ENCODE results near the gene EFCAB12.
A peak's percentile ranks its signal among the peaks of the same experiment; 100 is the strongest.
"Not testable (repeated sequence)": the region's sequence is repeated elsewhere in the genome, so short reads cannot be mapped to it uniquely, and the experiment has no call there.

The EFCAB12 gene

DNA sequence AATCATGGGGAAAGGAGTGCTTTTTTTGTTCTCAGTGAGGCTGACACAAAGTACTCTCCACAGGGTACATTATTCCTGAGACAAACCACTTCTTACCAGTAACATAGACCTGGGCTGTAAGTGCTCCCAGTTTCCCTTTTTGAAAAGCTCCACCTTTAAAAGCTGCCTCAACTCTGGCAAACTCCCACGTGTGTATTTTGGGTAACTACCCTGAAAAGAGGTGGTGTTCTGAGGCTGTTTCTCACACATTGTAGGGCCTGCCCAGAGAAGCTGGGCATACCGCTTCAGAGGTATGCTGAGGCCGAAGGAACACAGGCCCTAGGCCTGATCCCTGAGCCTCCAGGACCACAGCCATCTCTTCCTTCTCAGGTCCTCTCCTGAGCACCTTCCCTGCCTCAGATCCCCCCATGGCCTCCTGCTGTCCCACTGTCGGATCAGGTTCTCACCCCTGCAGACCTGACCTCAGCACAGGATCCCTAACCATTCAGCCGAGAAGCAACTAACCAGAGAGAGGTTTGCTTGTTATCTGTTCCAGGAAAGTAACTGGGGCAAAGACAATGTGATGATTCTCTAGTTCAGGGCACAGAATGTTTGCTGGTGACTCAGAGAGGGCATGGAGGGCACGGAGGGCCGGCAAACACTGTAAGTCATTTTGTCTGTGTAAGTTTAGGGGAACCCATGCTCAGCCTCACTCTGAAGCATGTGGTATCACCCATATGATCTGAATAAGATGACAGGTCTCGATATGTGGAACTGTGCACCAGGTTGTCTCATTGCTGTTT lies 36.1 kb downstream of the EFCAB12 start:
- DNase-seq (ENCODE audit: low spot score) = not testable (repeated sequence)

DNA sequence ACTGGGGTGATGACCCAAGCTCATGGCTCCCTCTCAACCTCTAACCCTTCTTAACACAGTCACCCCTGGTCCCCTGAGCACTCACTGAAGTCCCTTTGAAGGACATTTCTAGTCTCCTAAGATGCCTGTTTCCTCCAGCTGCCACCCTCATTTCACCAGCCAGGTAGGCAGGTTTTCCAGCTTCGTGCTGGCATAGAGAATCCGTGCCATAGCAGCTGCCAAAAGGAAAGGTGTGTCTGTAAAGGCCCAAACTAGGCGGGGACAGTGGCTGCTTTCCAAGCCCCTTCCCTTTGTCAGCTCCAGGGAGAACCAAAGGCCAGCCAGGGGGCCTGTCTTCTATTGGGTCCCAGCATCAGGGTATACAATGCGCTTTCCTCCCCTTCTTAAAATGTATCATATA lies 36.9 kb downstream of the EFCAB12 start:
- not testable (repeated sequence) for DNase-seq (ENCODE audit: low spot score)

DNA sequence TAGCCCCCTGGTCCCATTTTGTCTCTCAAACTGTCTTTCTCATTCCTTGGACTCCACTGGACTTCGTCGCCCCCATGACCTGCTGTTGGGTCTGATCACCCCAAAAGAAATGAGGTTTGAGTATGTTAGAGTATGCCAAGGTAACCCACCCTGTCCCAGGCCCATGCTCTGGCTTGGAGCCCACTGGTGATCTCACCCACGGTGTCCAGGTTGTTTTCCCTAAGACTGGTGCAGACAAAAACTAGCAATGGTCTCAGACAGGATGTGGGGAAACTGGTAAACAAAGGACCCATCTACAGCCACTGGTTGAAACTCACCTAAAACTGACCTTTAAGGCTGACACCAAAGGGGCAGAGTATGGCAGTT lies 38.9 kb downstream of the EFCAB12 start:
- DNase-seq (ENCODE audit: low spot score) = no peak

DNA sequence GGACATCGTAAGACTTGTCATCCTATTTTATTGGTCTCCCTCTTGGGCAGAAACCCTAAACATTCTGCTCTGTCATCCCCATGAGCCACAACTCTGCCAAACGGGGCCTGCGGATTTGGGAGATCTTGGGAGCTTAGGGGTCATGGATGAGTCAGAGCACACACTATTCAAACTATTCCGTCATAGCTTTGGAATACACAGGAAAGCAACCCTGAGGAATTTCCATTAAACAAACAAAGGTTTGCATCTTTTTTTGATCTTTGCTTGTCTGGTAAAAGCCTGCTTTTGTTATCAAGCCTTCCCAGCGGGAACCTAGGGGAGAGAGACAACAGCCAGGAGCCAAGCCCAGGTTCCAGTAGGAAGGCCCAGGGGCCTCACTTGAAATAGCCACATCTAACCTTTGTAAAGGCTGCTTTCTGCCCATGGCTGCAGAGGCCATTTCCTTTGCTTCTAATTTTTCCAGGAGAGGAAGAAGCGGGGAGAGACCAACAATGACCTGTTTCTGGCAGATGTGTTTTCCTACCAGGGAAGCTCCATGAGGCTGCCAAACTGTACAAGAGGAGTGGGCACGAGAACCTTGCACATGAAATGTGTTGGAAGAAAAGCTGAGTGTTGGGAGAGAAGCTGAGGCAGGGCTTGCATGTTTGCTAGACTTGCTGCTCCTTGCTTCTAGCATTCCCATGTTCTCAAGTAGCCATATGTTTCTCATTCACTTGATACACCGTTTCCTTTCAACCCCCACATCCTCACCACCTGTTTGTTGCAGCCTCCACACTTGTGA lies 39.5 kb downstream of the EFCAB12 start:
- DNase-seq (ENCODE audit: low spot score) = not testable (repeated sequence)

DNA sequence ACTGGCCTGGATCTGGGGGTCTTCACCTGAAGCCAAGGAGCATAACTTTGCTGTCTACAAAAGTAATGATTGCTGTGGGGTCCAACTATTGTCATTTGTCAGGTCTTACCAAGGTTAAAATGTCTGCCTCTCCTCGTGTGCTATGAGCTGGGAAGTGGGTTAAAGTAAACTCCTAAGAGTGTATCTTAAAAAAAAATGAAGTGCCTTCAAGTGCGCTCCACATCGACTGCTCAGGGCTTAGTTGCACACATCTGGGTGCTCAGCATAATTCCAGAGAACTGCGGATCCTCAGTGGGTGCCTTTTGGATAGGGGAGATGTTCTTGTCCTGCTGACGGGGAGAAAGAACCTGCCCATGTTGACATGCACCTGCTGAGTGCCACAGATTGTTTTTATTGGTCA lies 40.9 kb downstream of the EFCAB12 start:
- DNase-seq (ENCODE audit: low spot score) = no peak

DNA sequence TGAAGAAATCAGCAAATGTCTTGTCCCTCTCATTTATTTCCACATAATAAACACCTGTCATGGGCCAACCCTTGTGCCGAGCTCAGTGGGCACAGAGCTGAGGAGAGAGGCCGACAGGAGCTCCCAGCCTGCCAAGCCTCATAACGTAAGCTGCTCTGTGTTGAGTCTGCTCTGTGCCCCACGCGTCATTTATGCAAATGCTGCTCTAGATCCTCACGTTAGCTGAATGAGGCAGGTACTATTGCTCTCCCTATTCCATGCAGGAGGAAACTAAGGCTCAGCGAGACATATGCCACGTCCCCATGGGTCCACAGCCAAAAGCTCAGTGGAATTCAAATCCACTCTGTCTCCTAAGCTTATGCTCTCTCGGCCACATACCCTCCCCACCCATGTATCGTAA lies 41.5 kb downstream of the EFCAB12 start:
- DNase-seq (ENCODE audit: low spot score) = no peak

DNA sequence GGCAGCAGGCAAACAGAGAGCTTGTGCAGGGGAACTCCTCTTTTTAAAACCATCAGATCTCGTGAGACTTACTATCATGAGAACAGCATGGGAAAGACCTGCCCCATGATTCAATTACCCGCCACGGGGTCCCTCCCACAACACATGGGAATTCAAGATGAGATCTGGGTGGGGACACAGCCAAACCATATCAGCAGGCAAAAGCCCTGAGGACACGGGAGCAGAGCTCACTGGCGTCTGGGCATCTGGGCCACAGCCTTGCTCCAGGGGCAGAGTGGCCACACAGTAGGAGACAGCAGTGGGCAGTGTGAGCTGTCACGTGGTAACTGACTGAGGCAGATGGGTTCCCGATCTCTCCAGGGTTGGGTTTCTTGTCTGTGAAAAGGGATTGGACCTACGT lies 42.9 kb downstream of the EFCAB12 start:
- DNase-seq (ENCODE audit: low spot score) = not testable (repeated sequence)

DNA sequence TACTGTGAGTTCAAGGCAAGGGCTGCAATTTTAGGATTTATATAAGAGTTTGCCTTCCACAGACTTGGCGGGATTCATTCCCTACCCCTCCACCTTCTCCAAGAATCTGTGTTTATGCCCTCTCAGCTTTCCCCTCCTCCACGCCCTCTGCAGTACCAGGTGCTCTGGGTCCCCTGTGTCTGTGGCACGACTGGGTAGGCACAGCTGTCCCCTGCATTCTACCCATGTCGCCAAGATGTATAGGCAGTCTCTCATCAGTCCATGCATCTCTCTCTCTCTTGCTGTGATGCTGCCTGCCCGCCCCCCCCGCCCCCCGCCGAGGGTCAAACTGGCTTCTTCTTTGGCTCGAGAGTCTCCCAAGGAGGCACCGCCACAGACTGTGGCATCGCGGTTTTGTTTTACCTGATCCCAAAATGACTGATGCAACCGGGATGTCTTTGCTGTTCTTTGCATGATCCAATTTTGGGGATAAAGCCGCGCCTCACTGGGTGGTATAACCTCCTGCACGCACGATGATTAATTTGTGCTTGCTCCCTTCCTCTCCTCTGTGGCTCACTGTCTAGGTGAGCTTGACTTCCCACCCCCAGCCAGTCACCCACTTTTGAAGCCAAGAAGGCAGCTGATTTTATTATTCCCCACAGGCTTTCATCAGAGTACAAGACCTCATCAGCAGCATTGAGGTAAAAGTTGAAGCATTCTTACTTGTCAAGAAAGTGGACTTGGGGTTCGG lies 43.7 kb downstream of the EFCAB12 start:
- DNase-seq (ENCODE audit: low spot score) = no peak

DNA sequence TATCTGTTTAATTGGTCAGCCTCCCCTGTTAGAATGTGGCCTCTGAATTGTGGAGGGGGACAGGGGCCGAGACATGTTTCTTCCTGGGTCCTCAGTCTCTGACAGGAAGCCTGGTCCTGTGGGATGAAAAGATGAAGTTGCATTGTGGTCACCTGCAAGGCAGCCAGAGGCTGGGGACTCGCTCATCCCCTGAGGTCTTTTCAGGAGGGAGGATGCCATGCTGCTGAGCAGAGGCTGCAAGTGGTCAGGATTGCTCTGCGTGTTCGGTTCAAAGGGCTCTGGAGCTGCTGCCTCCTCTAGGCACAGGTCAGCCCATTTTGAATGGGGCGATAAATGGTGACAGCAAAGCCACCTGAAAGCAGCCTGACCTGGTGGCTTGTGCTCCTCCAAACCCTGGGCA lies 44.3 kb downstream of the EFCAB12 start:
- DNase-seq (ENCODE audit: low spot score) = not testable (repeated sequence)

DNA sequence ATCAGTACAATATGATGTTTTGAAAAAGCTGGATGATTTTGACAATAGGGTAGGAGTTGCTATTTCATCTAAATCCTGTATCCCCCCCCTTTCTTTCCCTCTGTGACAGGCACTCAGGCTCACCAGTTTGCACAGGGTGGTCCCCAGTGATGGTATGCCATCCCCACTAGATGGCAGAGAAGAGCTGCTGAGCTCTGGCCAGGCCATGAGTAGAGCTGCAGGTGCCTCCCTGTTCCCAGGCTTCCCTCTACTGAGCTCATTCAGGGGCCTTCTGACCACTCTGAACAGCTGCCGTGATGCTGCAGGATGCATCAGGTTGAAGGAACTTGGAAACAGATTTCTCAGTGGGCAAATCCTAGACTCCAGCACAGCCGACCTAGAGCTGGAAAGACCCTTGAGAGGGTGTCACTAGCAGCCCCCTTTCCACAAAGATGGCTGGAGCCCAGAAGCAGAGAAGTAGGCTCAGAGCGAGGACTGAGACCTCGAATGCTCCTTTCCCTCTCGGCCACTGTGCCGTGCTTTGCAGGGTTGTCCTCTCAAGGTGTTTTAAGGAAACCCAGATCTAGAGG lies 45.1 kb downstream of the EFCAB12 start:
- peak; percentile 76 for DNase-seq (ENCODE audit: low spot score)

DNA sequence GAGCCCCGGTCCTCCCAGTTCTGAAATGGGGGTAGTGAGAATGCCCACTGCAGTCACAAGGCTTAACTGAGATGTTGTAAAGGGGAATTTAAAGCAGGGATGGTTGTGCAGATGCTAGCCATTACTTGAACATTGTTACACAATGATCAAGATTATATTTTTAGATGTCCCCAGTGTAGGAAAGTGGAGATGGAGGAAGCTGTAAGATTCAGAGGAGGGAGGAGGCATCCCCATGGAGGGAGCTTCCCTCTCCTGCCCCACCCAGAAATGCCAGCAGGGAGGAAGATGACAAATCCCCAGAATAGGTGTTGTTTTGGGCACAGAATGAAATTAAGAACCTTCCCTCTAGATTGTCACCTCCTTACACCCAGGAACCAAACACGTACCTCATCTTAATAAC lies 46.1 kb downstream of the EFCAB12 start:
- DNase-seq (ENCODE audit: low spot score) = no peak

DNA sequence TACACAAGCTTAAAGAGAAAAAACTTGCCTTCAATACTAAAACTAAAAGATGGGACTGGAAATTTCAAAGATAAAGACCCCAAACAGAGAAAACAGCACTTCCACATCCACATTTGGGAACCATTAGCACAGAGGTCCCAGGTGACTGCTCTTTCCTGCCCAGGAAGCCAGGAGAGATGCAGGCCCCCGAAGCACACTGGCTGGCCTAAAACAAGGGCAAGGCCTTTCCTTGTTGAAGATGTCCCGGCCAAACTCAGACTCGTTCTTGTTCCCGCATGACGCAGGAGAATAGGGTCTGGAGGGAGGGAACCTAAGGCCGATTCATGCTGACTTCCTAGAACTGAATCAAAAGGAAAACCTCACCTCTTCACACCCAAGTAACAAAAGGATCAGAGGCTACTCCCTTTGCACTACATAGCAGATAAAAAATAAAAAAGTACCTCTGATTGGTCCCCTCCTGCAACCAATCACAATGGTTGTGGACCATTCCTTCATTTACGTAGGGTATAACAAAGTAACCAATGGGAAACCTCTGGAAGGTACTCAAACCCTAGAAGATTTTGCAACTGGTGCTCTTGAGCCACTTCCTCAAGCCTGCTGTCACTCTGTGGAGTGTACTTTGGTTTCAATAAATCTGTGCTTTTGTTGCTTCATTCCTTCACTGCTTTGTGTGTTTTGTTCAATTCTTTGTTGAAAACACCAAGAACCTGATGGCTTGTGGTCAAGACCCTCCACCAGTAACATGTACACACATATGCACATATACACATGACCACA lies 48.7 kb downstream of the EFCAB12 start:
- DNase-seq (ENCODE audit: low spot score) = no peak

DNA sequence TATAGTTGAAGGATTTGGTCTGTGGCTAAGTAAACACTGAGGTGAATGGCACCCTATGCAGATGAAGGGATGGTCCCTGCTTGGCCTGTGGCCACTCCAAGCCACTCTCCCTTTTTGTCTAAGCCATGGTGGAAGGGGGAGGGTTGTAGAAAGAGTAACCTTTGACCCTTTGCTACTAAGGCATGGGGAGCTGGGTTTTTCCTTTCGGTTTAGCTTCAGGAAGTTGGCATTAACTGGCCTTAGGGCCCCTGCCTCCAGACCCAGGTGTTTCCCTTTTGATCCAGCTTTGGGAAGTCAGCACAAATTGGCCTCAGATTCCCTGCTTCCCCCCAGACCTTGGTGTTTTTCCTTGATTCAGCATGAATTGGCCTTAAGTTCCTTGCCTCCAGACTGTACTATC lies 49.5 kb downstream of the EFCAB12 start:
- DNase-seq (ENCODE audit: low spot score) = no peak

DNA sequence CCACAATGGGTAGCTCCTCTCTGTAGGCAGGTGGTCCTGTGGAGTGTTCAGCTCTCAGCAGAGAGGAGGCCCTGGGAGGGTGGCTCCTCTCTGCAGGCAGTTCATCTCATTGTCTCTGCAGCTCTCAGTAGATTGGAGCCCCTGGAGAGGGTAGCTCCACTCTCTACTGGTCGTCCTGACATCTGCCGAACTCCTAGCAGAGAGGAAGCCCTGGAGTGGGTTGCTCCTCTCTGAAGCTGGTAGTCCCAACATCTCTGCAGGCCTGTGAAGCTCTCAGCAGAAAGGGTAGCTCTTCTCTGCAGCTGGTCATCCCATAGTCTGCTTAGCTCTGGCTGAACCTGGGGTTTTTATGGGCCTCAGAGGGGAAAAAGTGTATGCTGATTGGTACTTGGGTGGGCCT lies 50.8 kb downstream of the EFCAB12 start:
- no peak for DNase-seq (ENCODE audit: low spot score)

DNA sequence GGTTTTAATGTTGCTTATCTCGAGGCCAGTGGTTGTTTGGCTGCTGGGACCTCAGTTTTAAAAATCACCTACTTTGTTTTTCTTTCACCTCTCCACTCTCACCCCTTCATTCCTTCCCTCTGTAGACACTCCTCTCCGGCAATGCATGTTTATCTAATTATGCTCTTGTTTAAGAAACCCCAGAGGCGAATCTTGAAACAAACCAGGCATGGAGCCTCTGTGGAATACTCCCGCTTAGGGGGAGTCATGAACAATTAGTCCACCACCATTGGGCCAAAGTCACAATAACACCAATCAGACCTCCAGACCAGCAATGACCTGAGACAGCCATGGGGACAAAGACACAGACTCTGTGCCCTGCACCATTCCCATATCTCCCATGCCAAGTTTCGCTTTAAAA lies 53.3 kb downstream of the EFCAB12 start:
- DNase-seq (ENCODE audit: low spot score) = no peak

DNA sequence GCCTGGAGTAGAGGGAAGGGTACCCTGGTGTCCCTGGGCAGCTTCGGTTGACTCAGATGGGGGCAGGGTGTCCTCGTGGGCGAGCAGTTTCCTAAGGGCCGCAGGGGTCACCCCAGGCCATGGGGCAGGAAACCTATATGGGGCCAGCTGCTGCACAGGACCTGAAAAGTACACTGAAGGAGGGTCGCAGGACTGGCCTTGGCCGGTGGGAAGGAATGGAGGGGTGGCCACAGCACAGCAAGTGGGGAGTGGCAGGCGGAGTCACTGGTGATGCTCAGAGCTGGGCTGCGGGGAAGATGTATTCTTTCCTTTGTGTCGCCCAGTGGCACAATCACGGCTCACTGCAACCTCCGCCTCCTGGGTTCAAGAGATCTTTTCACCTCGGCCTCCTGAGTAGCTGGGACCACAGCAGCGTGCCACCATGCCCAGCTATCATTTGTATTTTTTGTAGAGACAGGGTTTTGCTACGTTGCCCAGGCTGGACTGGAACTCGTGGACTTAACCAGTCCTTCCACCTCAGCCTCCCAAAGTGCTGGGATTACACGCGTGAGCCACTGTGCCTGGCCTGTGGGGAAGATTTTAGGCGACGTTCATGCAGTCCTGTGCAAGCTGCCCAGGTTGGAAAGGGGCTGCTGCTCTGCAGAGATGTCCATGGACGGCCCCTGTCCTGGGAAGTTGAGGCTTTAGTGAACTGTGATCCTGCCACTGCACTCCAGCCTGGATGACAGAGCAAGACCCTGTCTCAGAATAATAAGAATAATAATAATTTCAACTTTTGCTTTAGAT lies 57.2 kb downstream of the EFCAB12 start:
- DNase-seq (ENCODE audit: low spot score) = no peak

DNA sequence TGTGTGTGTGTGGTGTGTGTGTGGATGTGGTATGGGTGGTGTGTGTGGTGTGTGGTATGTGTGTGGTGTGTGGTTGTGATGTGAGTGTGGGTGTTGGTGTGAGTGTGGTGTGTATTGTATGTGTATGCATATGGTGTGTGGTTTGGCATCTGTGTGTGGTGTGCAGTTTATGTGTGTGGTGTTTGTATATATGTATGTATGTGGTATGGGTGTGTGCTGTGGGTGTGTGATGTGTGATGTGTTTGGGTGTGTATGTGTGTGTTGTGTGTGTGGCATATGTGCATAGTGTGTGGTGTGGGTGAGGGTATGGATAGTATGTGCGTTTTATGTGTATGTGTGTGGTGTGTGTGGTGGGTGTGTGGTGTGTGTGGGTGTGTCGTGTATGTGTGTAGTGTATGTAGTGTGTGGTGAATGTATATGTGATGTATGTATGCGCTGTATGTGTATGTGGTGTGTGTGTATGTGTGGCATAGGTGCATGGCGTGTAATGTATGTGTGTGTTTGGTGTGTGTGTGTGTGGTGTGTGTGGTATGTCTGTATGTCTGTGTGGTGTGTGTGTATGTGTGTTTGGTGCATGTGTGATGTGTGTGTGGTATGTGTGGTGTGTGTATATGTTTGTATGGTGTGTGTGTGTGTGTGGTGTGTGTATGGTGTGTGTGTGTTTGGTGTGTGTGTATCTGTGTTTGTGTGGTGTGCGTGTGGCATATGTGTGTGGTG lies 58.0 kb downstream of the EFCAB12 start:
- DNase-seq (ENCODE audit: low spot score) = no peak

DNA sequence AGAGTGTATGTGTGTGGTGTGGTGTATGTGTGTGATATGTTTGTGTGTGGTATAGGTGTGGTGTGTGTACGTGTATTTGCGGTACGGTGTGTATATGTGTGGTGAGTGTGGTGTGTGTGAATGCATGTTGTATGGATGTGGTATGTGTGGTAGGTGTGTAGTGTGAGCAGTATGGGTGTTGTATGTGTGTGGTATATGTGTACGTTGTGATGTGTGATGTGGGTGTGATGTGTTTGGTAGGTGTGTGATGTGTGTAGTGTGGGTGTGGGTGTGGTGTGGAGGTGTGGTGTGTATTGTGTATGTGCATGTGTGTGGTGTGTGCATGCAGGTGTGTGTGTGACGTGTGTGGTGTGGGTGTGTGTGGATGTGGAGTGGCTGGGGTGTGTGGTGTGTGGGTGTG lies 58.7 kb downstream of the EFCAB12 start:
- no peak for DNase-seq (ENCODE audit: low spot score)

DNA sequence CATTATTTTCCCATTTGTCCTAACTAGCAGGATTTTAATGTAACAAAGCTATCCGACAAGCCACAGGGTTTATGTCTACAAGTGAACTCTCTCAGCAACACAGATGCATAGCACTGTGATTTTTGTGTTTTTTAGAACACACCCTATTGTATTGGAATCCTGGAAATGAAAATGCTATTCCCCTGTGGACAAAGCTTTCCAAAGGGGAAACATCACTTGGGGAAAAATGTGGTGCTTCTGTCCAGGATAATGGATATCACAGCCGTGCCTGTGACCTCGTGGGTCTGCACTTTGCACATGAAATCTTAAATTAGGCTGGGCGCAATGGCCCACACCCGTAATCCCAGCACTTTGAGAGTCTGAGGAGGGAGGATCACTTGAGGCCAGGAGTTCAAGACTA lies 60.6 kb downstream of the EFCAB12 start:
- DNase-seq (ENCODE audit: low spot score) = no peak

DNA sequence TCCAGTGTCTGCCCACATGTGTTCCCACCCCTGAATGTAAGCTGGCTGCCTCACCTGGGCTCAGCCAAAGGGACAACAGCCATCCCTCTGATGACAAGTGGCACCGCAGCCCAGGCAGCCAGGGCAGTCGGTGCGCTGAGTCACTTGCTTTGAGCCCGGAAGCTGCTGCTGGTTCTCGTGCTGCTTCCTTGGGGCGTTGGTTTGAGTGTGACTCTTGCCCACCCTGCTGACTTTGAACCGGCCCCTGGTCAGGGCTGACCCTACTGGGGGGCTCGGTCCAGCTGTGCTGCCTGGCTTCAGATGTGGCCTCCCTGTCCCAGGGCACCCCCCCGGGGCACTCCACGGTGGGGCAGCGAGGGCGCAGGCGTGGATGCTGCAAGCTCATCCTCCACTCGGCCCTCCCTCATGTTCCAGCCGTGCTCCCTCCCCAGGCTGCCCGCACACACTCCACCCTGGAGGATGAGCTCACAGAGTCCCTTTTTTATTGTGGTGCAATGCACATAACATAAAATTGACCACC lies 62.1 kb downstream of the EFCAB12 start:
- no peak for DNase-seq (ENCODE audit: low spot score)

All from ecto neural progenitor cell (in vitro differentiated cells).